ENCODE data around the gene SERPINI1.

SERPINI1 gene

GRCh38 chr3:167861649-167862048 lies 126.1 kb downstream of the SERPINI1 start:
- Histone ChIP-seq H3K27me3 (peaks cover 0 to 30% (median 0%) of the 10 kb centered on the region in 11 experiments; a peak in 4 of 22 replicates), H3K27ac (peak overlapping the region in 6 of 11 experiments; percentile 23 to 69 (median 51); a peak in 9 of 22 replicates), H4K20me1 (no peaks in the 10 kb centered on the region), H3K4me2 (peak overlapping the region in 7 of 11 experiments; percentile 21 to 83 (median 52); a peak in 12 of 22 replicates), H3K4me1 (peaks cover 0 to 66% (median 15%) of the 10 kb centered on the region in 10 experiments; a peak in 11 of 20 replicates), H3K9ac (peak overlapping the region in 2 of 11 experiments; percentile 45 to 47; a peak in 2 of 22 replicates), H3K4me3 (no peak overlapping the region), H3K9me3 (replicated peaks in 1 of 11) (peaks cover 0 to 14% (median 0%) of the 10 kb centered on the region in 11 experiments; a peak in 4 of 22 replicates), H3K36me3 (no peaks in the 10 kb centered on the region)
- TF ChIP-seq Cebpa-rat (IDR thresholded peaks at IDR 0.05), result peak in 1 of 11 experiments; percentile 27; a peak in 1 of 22 replicates

DNA sequence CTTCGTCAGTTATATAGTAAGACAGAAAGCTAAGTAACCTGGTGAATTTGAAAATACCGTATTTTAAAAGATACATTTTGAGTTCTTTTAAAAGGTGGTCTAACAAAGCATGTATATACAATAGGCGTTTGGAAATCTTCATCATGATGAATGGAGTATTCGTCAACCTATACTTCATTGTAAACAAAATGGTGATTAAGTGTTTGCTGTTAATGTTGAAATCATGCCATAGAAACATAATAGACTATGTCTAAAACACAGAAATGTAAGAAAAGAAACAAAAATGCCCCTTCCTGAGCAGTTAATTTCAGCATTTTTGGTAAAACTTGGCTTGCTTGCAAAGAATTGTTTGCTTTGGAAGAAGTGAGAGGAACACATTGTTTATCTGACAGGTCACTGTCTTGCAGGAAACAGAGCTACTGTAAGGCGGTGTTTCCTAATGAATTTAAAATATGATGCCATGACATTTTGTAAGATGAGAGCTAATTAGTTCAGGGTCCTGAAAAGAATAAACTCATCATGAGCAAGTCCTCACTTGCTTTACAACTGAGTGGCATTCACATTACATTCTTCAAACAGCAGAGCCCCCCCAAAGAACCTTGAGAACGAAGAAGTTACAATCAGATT lies 126.7 kb downstream of the SERPINI1 start:
- peak overlapping the region in 6 of 11 experiments; percentile 23 to 69 (median 51); a peak in 9 of 22 replicates for H3K27ac ChIP-seq
- no peaks in the 10 kb centered on the region for H3K36me3 ChIP-seq
- peak overlapping the region in 2 of 11 experiments; percentile 45 to 47; a peak in 2 of 22 replicates for H3K9ac ChIP-seq
- peaks cover 0 to 14% (median 0%) of the 10 kb centered on the region in 11 experiments; a peak in 4 of 22 replicates for H3K9me3 ChIP-seq (replicated peaks in 1 of 11)
- H3K4me1 ChIP-seq, result peaks cover 0 to 68% (median 15%) of the 10 kb centered on the region in 10 experiments; a peak in 11 of 20 replicates
- H3K4me3 ChIP-seq, result no peak overlapping the region
- TF ChIP-seq Cebpa-rat (IDR thresholded peaks at IDR 0.05), result no peak
- peak overlapping the region in 7 of 11 experiments; percentile 2 to 83 (median 52); a peak in 11 of 22 replicates for H3K4me2 ChIP-seq
- peaks cover 0 to 28% (median 0%) of the 10 kb centered on the region in 11 experiments; a peak in 4 of 22 replicates for H3K27me3 ChIP-seq
- H4K20me1 ChIP-seq, result no peaks in the 10 kb centered on the region

DNA sequence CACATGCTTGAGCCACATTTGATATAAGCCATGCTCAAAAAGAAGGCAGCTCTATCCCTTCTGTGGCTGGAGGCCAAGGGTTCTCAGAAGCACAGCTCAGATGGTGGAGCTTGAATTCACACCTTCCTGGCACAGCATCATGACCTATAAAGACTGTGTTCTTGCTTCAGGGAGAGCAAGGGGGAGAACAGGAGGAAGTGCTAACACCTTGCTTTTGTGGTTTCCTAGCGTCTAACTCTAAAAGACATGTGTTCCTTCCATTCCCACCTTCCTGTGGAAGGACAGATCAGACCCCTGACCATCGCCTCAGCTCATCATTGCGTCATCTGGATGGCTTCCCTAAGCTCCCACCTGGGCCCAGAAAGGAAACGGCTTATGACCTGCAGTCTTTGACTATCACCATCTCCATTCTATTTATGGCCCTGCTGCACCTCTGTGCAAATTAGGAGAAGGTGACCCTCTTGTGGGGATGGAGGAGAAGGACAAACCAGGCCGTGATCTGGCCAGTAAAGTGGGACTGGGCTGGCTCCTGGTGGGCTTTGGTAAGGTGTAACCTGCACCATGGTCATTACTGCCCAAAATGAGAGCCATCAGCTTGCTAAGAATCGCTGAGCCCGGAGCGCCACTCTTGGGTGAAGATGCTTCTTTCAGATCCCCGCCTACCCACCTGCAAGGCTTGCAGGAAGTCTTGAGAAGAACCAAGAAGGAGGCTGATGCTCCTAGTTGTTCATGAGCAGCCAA lies 128.5 kb downstream of the SERPINI1 start:
- no peak overlapping the region for H3K4me3 ChIP-seq
- H3K9me3 ChIP-seq (replicated peaks in 1 of 11), result peaks cover 0 to 14% (median 0%) of the 10 kb centered on the region in 11 experiments; a peak in 4 of 22 replicates
- peaks cover 0 to 65% (median 15%) of the 10 kb centered on the region in 10 experiments; a peak in 11 of 20 replicates for H3K4me1 ChIP-seq
- no peak overlapping the region for H3K9ac ChIP-seq
- peaks cover 0 to 25% (median 0%) of the 10 kb centered on the region in 11 experiments; a peak in 4 of 22 replicates for H3K27me3 ChIP-seq
- H3K36me3 ChIP-seq, result no peaks in the 10 kb centered on the region
- no peaks in the 10 kb centered on the region for H4K20me1 ChIP-seq
- TF ChIP-seq Cebpa-rat (IDR thresholded peaks at IDR 0.05), result 0 out of 22 replicates have a peak, but pooled peaks of 1 of the 11 experiments have one; percentile 25
- peak overlapping the region in 3 of 11 experiments; percentile 7 to 44 (median 32); a peak in 5 of 22 replicates for H3K4me2 ChIP-seq
- peak overlapping the region in 2 of 11 experiments; percentile 23 to 27; a peak in 3 of 22 replicates for H3K27ac ChIP-seq

GRCh38 chr3:167864552-167864874 lies 129.0 kb downstream of the SERPINI1 start:
- Histone ChIP-seq H3K36me3 (no peaks in the 10 kb centered on the region), H3K4me3 (no peak overlapping the region), H3K9ac (no peak overlapping the region), H3K4me1 (peaks cover 0 to 60% (median 14%) of the 10 kb centered on the region in 10 experiments; a peak in 11 of 20 replicates), H3K27ac (peak overlapping the region in 1 of 11 experiments; percentile 23; a peak in 1 of 22 replicates), H4K20me1 (no peaks in the 10 kb centered on the region), H3K4me2 (peak overlapping the region in 2 of 11 experiments; percentile 7 to 44; a peak in 4 of 22 replicates), H3K27me3 (peaks cover 0 to 25% (median 0%) of the 10 kb centered on the region in 11 experiments; a peak in 4 of 22 replicates), H3K9me3 (replicated peaks in 1 of 11) (peaks cover 0 to 16% (median 0%) of the 10 kb centered on the region in 11 experiments; a peak in 4 of 22 replicates)
- TF ChIP-seq Cebpa-rat (IDR thresholded peaks at IDR 0.05), result no peak

- no peak for TF ChIP-seq Cebpa-rat (IDR thresholded peaks at IDR 0.05)
These were observed 130.8 kb downstream of the SERPINI1 start for GRCh38 chr3:167866331-167866730.

GRCh38 chr3:167867981-167868380 lies 132.5 kb downstream of the SERPINI1 start:
- Histone ChIP-seq H4K20me1 (no peaks in the 10 kb centered on the region), H3K9me3 (replicated peaks in 1 of 11) (peaks cover 0 to 12% (median 0%) of the 10 kb centered on the region in 11 experiments; a peak in 4 of 22 replicates), H3K36me3 (no peaks in the 10 kb centered on the region), H3K4me3 (no peak overlapping the region), H3K27ac (no peak overlapping the region), H3K4me1 (peaks cover 0 to 27% (median 0%) of the 10 kb centered on the region in 10 experiments; a peak in 6 of 20 replicates), H3K27me3 (peaks cover 0 to 19% (median 0%) of the 10 kb centered on the region in 11 experiments; a peak in 3 of 22 replicates), H3K4me2 (no peak overlapping the region), H3K9ac (no peak overlapping the region)
- no peak for TF ChIP-seq Cebpa-rat (IDR thresholded peaks at IDR 0.05)

More at GRCh38 chr3:167866331-167866730, 130.8 kb downstream of the SERPINI1 start:
- Histone ChIP-seq H3K9ac (no peak overlapping the region), H4K20me1 (no peaks in the 10 kb centered on the region), H3K4me3 (no peak overlapping the region), H3K27me3 (peaks cover 0 to 24% (median 0%) of the 10 kb centered on the region in 11 experiments; a peak in 3 of 22 replicates), H3K36me3 (no peaks in the 10 kb centered on the region), H3K4me2 (peak overlapping the region in 3 of 11 experiments; percentile 50 to 61 (median 57); a peak in 4 of 22 replicates), H3K4me1 (peaks cover 0 to 42% (median 10%) of the 10 kb centered on the region in 10 experiments; a peak in 11 of 20 replicates), H3K9me3 (replicated peaks in 1 of 11) (peaks cover 0 to 16% (median 0%) of the 10 kb centered on the region in 11 experiments; a peak in 4 of 22 replicates), H3K27ac (peak overlapping the region in 2 of 11 experiments; percentile 23 to 38; a peak in 2 of 22 replicates)

- H4K20me1 ChIP-seq, result no peaks in the 10 kb centered on the region
- H3K27ac ChIP-seq, result no peak overlapping the region
- no peak for TF ChIP-seq Cebpa-rat (IDR thresholded peaks at IDR 0.05)
- H3K27me3 ChIP-seq, result peaks cover 0 to 4% (median 0%) of the 10 kb centered on the region in 11 experiments; a peak in 1 of 22 replicates
- H3K9ac ChIP-seq, result no peak overlapping the region
- peaks cover 0 to 5% (median 0%) of the 10 kb centered on the region in 11 experiments; a peak in 1 of 22 replicates for H3K9me3 ChIP-seq (replicated peaks in 1 of 11)
- H3K4me3 ChIP-seq, result no peak overlapping the region
- no peak overlapping the region for H3K4me2 ChIP-seq
- H3K36me3 ChIP-seq, result no peaks in the 10 kb centered on the region
- H3K4me1 ChIP-seq, result peaks cover 0 to 26% (median 0%) of the 10 kb centered on the region in 10 experiments; a peak in 5 of 20 replicates
These were observed 134.7 kb downstream of the SERPINI1 start for GRCh38 chr3:167870181-167870580.

- H3K4me3 ChIP-seq, result no peak overlapping the region
- H3K9ac ChIP-seq, result no peak overlapping the region
- H3K9me3 ChIP-seq (replicated peaks in 1 of 11), result peaks cover 0 to 5% (median 0%) of the 10 kb centered on the region in 11 experiments; a peak in 1 of 22 replicates
- no peak overlapping the region for H3K4me2 ChIP-seq
- TF ChIP-seq Cebpa-rat (IDR thresholded peaks at IDR 0.05), result no peak
- H3K36me3 ChIP-seq, result no peaks in the 10 kb centered on the region
- H3K4me1 ChIP-seq, result peaks cover 0 to 27% (median 0%) of the 10 kb centered on the region in 10 experiments; a peak in 5 of 20 replicates
- H4K20me1 ChIP-seq, result no peaks in the 10 kb centered on the region
- no peak overlapping the region for H3K27ac ChIP-seq
- H3K27me3 ChIP-seq, result peaks cover 0 to 4% (median 0%) of the 10 kb centered on the region in 11 experiments; a peak in 1 of 22 replicates
These were observed 135.2 kb downstream of the SERPINI1 start for GRCh38 chr3:167870759-167871158.

Measured in BLaER1 treated with 17β-estradiol and CSF1 and Interleukin-3, amounts not matched to agents 10 nM and 100 nM (cell line).